SK-N-SH (cell line): Measurements from ENCODE around the gene TRA2A. TPM values are rescaled to one million over a fixed set of nuclear protein-coding genes. Genes with fewer than 3 reads are reported as not detected.

Experiments
- CTCF ChIA-PET: fragments of 300-600, 350-600 bp; formaldehyde crosslinking; extraction: SDS; loops from one replicate; lab custom pipeline; 2021; lab: Yijun Ruan, JAX
- POLR2A ChIA-PET: fragments of 350-600 bp; sonication (Branson Sonifier 250); formaldehyde crosslinking; extraction: SDS; loops from one replicate; lab custom pipeline; 2020; ENCODE audit warnings: antibody characterized with exemption, inconsistent platforms; lab: Yijun Ruan, JAX
- DNase-seq: peaks from one replicate; pipeline ENCODE4 v3.0.0; 2012
- H2AFZ ChIP-seq: fragments of 200-600 bp; sonication (generic); 2 replicates; pipeline ENCODE4 v1.8.1; 2016; ENCODE audit warnings: antibody characterized with exemption, mild to moderate bottlenecking, low read depth
- H3F3A ChIP-seq: fragments of 200-600 bp; sonication (generic); replicated peaks from 2 replicates; pipeline ENCODE3; 2016; ENCODE audit warnings: antibody characterized with exemption, mild to moderate bottlenecking; ENCODE audit not compliant: insufficient read depth
- H3K27ac ChIP-seq, 2 experiments: fragments of 200-500 bp in 1 of 2; fragments of 200-600 bp in 1 of 2; sonication (Bioruptor generic) in 1 of 2; sonication (generic), shearing (Covaris generic) in 1 of 2; 2 replicates each; pipeline versions ENCODE4 v1.5.1 to v1.6.1; 2014 to 2016; ENCODE audit warnings: low read depth in 2 of 2, inconsistent platforms in 1 of 2, low read length in 1 of 2, mild to moderate bottlenecking in 1 of 2, mixed read lengths in 1 of 2
- H3K27me3 ChIP-seq: fragments of 200-600 bp; sonication (generic), shearing (Covaris generic); 2 replicates; pipeline ENCODE4 v1.6.1; 2016; ENCODE audit warnings: mixed run types; ENCODE audit not compliant: insufficient read depth
- H3K36me3 ChIP-seq, 2 experiments: fragments of 200-500 bp in 1 of 2; fragments of 200-600 bp in 1 of 2; sonication (Bioruptor generic) in 1 of 2; sonication (generic) in 1 of 2; replicated peaks in 1 of 2; 2 replicates each; pipeline versions ENCODE3 to v1.5.1; 2014 to 2016; ENCODE audit warnings: low read length in 1 of 2, mild to moderate bottlenecking in 1 of 2; ENCODE audit not compliant: insufficient read depth in 2 of 2, control insufficient read depth in 1 of 2
- H3K4me1 ChIP-seq, 2 experiments: fragments of 200-500 bp in 1 of 2; fragments of 200-600 bp in 1 of 2; sonication (Bioruptor generic) in 1 of 2; sonication (generic), shearing (Covaris generic) in 1 of 2; 2 replicates each; pipeline versions ENCODE4 v1.5.1 to v1.6.1; 2014 to 2016; ENCODE audit warnings: low read depth in 1 of 2, low read length in 1 of 2, mixed run types in 1 of 2; ENCODE audit not compliant: insufficient read depth in 2 of 2, control insufficient read depth in 1 of 2
- H3K4me2 ChIP-seq: fragments of 200-600 bp; sonication (generic), shearing (Covaris generic); 2 replicates; pipeline ENCODE4 v1.6.1; 2017; ENCODE audit warnings: mixed run types
- H3K4me3 ChIP-seq, 2 experiments: fragments of 200-500 bp in 1 of 2; fragments of 200-600 bp in 1 of 2; sonication (Bioruptor generic) in 1 of 2; sonication (generic), shearing (Covaris generic) in 1 of 2; 2 replicates each; pipeline versions ENCODE4 v1.5.1 to v1.8.1; 2014 to 2016; ENCODE audit warnings: low read depth in 2 of 2, inconsistent platforms in 1 of 2, low read length in 1 of 2, mild to moderate bottlenecking in 1 of 2, mixed read lengths in 1 of 2, moderate library complexity in 1 of 2
- H3K79me2 ChIP-seq: fragments of 200-600 bp; sonication (generic); 2 replicates; pipeline ENCODE4 v1.8.1; 2017; ENCODE audit warnings: mild to moderate bottlenecking; ENCODE audit not compliant: insufficient read depth
- H3K9ac ChIP-seq: fragments of 200-600 bp; sonication (generic); 2 replicates; pipeline ENCODE4 v1.6.1; 2017; ENCODE audit warnings: mixed run types
- H3K9me2 ChIP-seq: fragments of 200-600 bp; sonication (generic); 2 replicates; pipeline ENCODE4 v1.6.1; 2017; ENCODE audit warnings: mixed run types
- H3K9me3 ChIP-seq: fragments of 200-600 bp; sonication (generic); 2 replicates; pipeline ENCODE4 v1.6.1; 2017; ENCODE audit warnings: mixed run types, mild to moderate bottlenecking, moderate library complexity
- H4K20me1 ChIP-seq: fragments of 200-600 bp; sonication (generic); 2 replicates; pipeline ENCODE4 v1.6.1; 2017; ENCODE audit warnings: mild to moderate bottlenecking, mixed run types; ENCODE audit not compliant: insufficient read depth
- EP300 ChIP-seq, 2 experiments: IDR thresholded peaks; 2 replicates each; pipeline versions ENCODE4 v1.4.0 to v1.6.1; 2012; ENCODE audit warnings: borderline replicate concordance in 1 of 2, low read depth in 1 of 2, low read length in 1 of 2
- EZH2phosphoT487 ChIP-seq: fragments of 200-600 bp; sonication (generic); IDR thresholded peaks from 2 replicates; pipeline ENCODE4 v1.6.1; 2017; ENCODE audit warnings: low read depth, mixed run types, mild to moderate bottlenecking, antibody characterized with exemption, moderate library complexity, borderline replicate concordance
- GABPA ChIP-seq: IDR thresholded peaks from 2 replicates; pipeline ENCODE4 v1.4.0; 2012; ENCODE audit warnings: low read depth, mild to moderate bottlenecking
- GATA2 ChIP-seq: sonication (generic); formaldehyde crosslinking; IDR thresholded peaks from 2 replicates; pipeline ENCODE4 v1.5.0; 2020; ENCODE audit warnings: mild to moderate bottlenecking, missing genetic modification reagents
- MXI1 ChIP-seq: IDR thresholded peaks from 2 replicates; pipeline ENCODE4 v1.6.1; 2012; ENCODE audit warnings: mild to moderate bottlenecking, low read depth, low read length, improper control_type of control experiment
- RAD21 ChIP-seq: IDR thresholded peaks from 2 replicates; pipeline ENCODE4 v1.6.1; 2012; ENCODE audit warnings: mild to moderate bottlenecking, low read length
- TAF1 ChIP-seq: IDR thresholded peaks from 2 replicates; pipeline ENCODE4 v1.6.1; 2012; ENCODE audit warnings: low read depth, mild to moderate bottlenecking, low read length, moderate library complexity, borderline replicate concordance
- TCF12 ChIP-seq: IDR thresholded peaks from 2 replicates; pipeline ENCODE4 v1.4.0; 2012
- YY1 ChIP-seq: IDR thresholded peaks from 2 replicates; pipeline ENCODE4 v1.4.0; 2012; ENCODE audit warnings: low read depth, mild to moderate bottlenecking
- WGBS: methylation state at CpG from one replicate; pipeline ENCODE4 v1.1.6; 2017; ENCODE audit warnings: low lambda C conversion rate; 5-methylcytosine and 5-hydroxymethylcytosine counted together
- polyA plus RNA-seq, 3 experiments: library from polyadenylated mRNA; depleted of rRNA; stranded (reverse); fragments of >200 nt; gene quantifications; 2 replicates each; pipeline ENCODE4 v1.2.3, GENCODE V29; 2012
- TF ChIP-seq, protein P1 (sequence below): IDR thresholded peaks from 2 replicates; pipeline ENCODE4 v1.4.0; 2012; ENCODE audit warnings: low read depth, borderline replicate concordance
- TF ChIP-seq, protein P2 (sequence below): fragments of 200-600 bp; sonication (generic); IDR thresholded peaks from 2 replicates; pipeline ENCODE4 v1.6.1; 2017; ENCODE audit warnings: antibody characterized with exemption, mild to moderate bottlenecking, moderate library complexity

TRA2A gene
- polyA plus RNA-seq, 1 of the 3 experiments (the other 2 are of a cell fraction): 62.1 TPM

DNA sequence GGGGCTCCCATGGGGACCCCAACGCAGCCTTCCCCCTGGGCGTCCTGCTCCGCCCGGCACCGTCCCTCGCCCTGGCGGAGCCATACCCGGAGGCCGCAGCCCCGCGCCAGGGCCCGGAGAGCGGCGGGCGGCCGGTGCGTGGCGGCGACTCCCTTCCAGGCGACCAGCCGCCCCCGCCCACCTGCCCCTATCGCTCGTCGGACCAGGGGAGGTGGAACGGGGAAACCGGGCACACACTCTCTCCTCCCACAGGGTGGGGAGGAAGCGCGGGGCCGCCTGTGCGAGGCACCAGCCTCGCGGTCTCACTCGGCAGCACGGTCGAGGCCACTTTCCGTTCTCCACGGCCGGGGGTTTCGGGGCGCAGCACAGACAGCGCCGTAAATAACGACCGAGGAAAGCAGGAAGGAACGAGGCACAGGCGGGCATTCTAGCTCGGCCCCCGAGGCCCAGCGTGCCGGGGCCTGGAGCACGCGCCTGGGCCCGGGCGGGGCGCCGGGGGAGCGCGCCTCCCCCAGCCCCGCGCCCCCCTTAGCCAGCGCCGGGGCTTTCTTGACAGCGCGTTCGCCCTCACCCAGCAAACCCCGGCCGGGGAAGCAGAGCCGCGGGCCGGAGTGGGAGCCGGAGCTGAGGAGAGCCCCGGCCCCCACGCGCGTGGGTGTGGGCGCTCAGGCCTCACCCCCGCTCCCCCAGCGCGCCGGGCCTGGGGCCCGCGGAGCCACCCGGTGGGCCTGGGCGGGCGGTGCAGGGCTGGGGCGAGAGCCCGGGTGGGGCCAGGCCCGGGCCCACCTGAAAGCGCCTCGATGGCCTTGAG is 62.4 kb downstream of the TRA2A start (continued):
- TF ChIP-seq GATA2 (CRISPR knock-in tag) (no peak), MXI1 (peak; percentile 73), EZH2phosphoT487 (no peak), YY1 (0 out of 2 replicates have a peak, but pooled peaks have one; percentile 20)
- TF ChIP-seq, protein P1, sequence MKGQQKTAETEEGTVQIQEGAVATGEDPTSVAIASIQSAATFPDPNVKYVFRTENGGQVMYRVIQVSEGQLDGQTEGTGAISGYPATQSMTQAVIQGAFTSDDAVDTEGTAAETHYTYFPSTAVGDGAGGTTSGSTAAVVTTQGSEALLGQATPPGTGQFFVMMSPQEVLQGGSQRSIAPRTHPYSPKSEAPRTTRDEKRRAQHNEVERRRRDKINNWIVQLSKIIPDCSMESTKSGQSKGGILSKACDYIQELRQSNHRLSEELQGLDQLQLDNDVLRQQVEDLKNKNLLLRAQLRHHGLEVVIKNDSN: no peak

DNA sequence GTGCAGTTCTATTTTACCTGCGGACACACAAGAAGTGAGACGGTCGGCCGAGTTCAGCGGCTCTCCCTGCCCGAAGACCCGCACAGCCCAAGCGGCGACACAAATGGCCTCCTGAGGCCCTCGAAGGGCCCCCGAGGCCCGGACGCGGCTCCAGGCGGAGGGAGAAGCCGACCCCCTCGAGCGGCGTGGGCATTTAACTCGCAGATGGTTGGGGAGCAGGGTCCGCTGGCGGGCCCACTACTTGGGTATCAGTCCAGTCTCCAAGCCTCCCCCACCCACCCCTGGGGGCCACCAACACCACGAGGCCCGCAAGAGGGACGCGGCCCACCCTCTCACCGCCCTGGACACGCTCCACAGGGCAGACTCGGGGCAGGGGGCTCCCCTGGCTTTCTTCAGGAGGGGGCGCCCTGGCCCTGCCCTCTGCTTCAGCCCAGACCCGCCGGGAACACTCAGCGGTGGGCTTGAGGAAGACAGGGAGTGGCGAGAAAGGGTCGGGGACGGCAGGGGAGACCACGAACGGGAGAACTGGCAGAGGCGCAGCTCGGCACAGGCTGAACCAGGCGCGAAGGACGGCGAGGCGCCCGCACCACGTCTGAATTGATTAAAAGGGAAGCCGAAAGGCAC is 63.1 kb downstream of the TRA2A start:
- Histone ChIP-seq H4K20me1 (peaks cover 43% of the 10 kb centered on the region), H3K4me2 (peak overlapping the region; percentile 94), H3K4me3 (peak overlapping the region; percentile 88 to 89), H3K9me3 (no peaks in the 10 kb centered on the region), H2AFZ (no peak overlapping the region), H3K36me3 (peaks cover 8 to 15% of the 10 kb centered on the region in 2 experiments), H3K9ac (peak overlapping the region; percentile 91), H3K27ac (peak overlapping the region; percentile 93 to 96), H3F3A (peaks cover 32% of the 10 kb centered on the region), H3K79me2 (peaks cover 88% of the 10 kb centered on the region), H3K9me2 (no peaks in the 10 kb centered on the region; the same call in 1 of the 2 replicates), H3K27me3 (no peaks in the 10 kb centered on the region), H3K4me1 (peaks cover 22 to 43% of the 10 kb centered on the region in 2 experiments)
- ChIA-PET POLR2A (interaction anchor here (0.8 to 1.5 kb wide), 4 partner anchors 11 to 284 kb away, joined by 3 to 4 read pairs (median 4); no protein-coding TSS in a partner anchor), CTCF (interaction anchor here (0.6 to 3.2 kb wide), 11 partner anchors 14 to 371 kb away, joined by 3 to 14 read pairs (median 7); no protein-coding TSS in a partner anchor)
- peak; percentile 68 for DNase-seq
- 1% methylated on average over 37 of the region's 48 CpGs for WGBS
- TF ChIP-seq RAD21: peak; percentile 35; the same call in 1 of the 2 replicates
- TF ChIP-seq EP300 (IDR thresholded peaks at IDR 0.05; ENCODE audit: borderline replicate concordance in 1 of 2, low read depth in 1 of 2, low read length in 1 of 2): 0 out of 4 replicates have a peak, but pooled peaks of 1 of the 2 experiments have one; percentile 4
- no peak for TF ChIP-seq TCF12
- TF ChIP-seq, protein P2, sequence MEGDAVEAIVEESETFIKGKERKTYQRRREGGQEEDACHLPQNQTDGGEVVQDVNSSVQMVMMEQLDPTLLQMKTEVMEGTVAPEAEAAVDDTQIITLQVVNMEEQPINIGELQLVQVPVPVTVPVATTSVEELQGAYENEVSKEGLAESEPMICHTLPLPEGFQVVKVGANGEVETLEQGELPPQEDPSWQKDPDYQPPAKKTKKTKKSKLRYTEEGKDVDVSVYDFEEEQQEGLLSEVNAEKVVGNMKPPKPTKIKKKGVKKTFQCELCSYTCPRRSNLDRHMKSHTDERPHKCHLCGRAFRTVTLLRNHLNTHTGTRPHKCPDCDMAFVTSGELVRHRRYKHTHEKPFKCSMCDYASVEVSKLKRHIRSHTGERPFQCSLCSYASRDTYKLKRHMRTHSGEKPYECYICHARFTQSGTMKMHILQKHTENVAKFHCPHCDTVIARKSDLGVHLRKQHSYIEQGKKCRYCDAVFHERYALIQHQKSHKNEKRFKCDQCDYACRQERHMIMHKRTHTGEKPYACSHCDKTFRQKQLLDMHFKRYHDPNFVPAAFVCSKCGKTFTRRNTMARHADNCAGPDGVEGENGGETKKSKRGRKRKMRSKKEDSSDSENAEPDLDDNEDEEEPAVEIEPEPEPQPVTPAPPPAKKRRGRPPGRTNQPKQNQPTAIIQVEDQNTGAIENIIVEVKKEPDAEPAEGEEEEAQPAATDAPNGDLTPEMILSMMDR: peak; percentile 22; the same call in 1 of the 2 replicates
- no peak for TF ChIP-seq GABPA
- TF ChIP-seq TAF1: peak; percentile 34; the same call in 1 of the 2 replicates
